Body of pancreas (tissue), 4 donors: ENCODE results near the gene TTYH2. TPM values are rescaled to one million over a fixed set of nuclear protein-coding genes. Genes with fewer than 3 reads are reported as not detected.

ENCODE experiments used
- ATAC-seq: fragments of 150-250 bp; one replicate; pipeline ENCODE4 v1.9.1; 2016
- DNase-seq, 4 donors: peaks; one replicate each; pipeline ENCODE4 v3.0.0-alpha.2; 2019
- H3K27ac ChIP-seq, 4 donors: fragments of 200-600 bp; sonication (generic); 1 replicate in 3 of 4; 2 replicates in 1 of 4; pipeline versions ENCODE4 v1.5.1 to v1.6.1; 2016 to 2019; ENCODE audit warnings: mild to moderate bottlenecking in 1 of 4, mixed read lengths in 1 of 4, moderate library complexity in 1 of 4
- H3K27me3 ChIP-seq, 2 donors: fragments of 200-600 bp; sonication (generic); one replicate each; pipeline ENCODE4 v1.6.0; 2016; ENCODE audit warnings: mild to moderate bottlenecking in 1 of 2
- H3K36me3 ChIP-seq, 2 donors: fragments of 200-600 bp; sonication (generic); replicated peaks in 1 of 2; 2 replicates each; pipeline ENCODE4 v1.5.1; 2016; ENCODE audit warnings: low read depth in 2 of 2; ENCODE audit not compliant: insufficient read depth in 1 of 2
- H3K4me1 ChIP-seq: fragments of 200-600 bp; sonication (generic); one replicate; pipeline ENCODE4 v1.6.0; 2016
- H3K4me3 ChIP-seq, 2 donors: fragments of 200-600 bp; sonication (generic); 1 replicate in 1 of 2; 2 replicates in 1 of 2; pipeline ENCODE4 v1.5.1; 2016 to 2019
- H3K9me3 ChIP-seq, 3 donors: fragments of 200-600 bp; sonication (generic); 1 replicate in 2 of 3; 2 replicates in 1 of 3; pipeline ENCODE4 v1.5.1; 2016
- CTCF ChIP-seq, 7 experiments: fragments of 450-650 bp in 4 of 7; fragments of 200-600 bp in 3 of 7; sonication (generic) in 3 of 7; IDR thresholded peaks; one replicate each; pipeline ENCODE4 v1.5.1; 2016 to 2019; ENCODE audit warnings: antibody characterized with exemption in 7 of 7
- POLR2A ChIP-seq, 3 donors: fragments of 450-650 bp; IDR thresholded peaks; one replicate each; pipeline ENCODE4 v1.6.1; 2016; ENCODE audit warnings: antibody characterized with exemption in 3 of 3, mild to moderate bottlenecking in 2 of 3
- WGBS, 2 donors: methylation state at CpG; one replicate each; pipeline ENCODE4 v1.1.5; 2017; 5-methylcytosine and 5-hydroxymethylcytosine counted together
- intact Hi-C: fragments of 100-400 bp; cut with DNase I; formaldehyde crosslinking; loops from one replicate; pipeline ENCODE4 v1.15.1; 2023
- total RNA-seq, 2 donors: library from RNA; depleted of rRNA; stranded (reverse); fragments of >200 nt; gene quantifications; one replicate each; pipeline ENCODE4 v1.1.0, GENCODE V29; 2016

TTYH2 gene
- total RNA-seq, 2 donors from 2014 or later, result 8.0 to 14.8 TPM

DNA sequence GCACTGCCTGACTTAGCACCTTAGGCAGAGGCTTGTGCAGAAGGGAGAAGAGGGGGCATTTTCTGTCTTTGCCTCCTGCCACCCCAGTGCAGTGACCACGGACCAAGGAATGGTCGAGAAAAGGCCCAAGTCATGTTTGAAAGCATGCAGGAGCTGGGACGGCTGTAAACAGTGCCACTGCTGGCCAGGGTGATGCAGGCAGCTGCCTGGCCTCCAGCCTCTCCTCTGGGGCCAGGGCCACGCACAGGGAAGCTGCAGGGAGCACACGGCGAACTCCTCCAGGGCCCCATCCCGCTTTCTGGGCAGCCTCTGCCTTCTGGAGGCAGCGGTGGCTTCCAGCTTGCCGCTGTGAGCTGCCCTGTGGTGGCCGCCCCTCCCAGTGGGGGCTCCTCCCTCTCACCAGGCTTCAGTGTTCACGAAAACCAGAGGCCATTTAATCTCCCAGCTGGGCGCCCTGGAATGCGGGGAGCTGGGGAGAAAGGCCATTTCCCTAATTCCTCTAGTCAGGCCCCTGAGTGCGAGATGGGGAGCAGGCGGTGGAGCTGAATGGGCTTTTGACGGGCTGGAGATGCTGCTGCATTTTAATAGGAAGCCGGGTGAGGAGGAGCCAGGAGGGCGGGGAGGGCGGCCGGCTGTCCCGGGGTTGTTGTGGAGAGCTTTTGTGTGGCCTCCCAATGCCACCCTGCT, 31.9 kb downstream of the TTYH2 start:
- no peak for TF ChIP-seq CTCF (IDR thresholded peaks at IDR 0.05)
- TF ChIP-seq POLR2A (IDR thresholded peaks at IDR 0.05), result no peak
- intact Hi-C loops, result no loop called here
- 81 to 84% methylated on average over 13 to 17 of the region's 21 CpGs for WGBS, 2 donors
- no peak overlapping the region for H3K4me3 ChIP-seq
- ATAC-seq, result no peak
- no peaks in the 10 kb centered on the region for H3K9me3 ChIP-seq
- H3K36me3 ChIP-seq, result no peaks in the 10 kb centered on the region
- no peaks in the 10 kb centered on the region for H3K27me3 ChIP-seq
- H3K4me1 ChIP-seq, result no peaks in the 10 kb centered on the region
- no peak for DNase-seq
- H3K27ac ChIP-seq, result no peak overlapping the region

- H3K4me3 ChIP-seq, result no peak overlapping the region
- no peak overlapping the region for H3K27ac ChIP-seq
- WGBS, 2 donors, result 77 to 80% methylated on average over 4 to 5 of the region's 5 CpGs
- DNase-seq, result no peak
- no peak for ATAC-seq
- no peaks in the 10 kb centered on the region for H3K4me1 ChIP-seq
- intact Hi-C loops, result no loop called here
- no peaks in the 10 kb centered on the region for H3K27me3 ChIP-seq
- H3K36me3 ChIP-seq, result no peaks in the 10 kb centered on the region
- no peak for TF ChIP-seq POLR2A (IDR thresholded peaks at IDR 0.05)
- TF ChIP-seq CTCF (IDR thresholded peaks at IDR 0.05), result no peak
- no peaks in the 10 kb centered on the region for H3K9me3 ChIP-seq
Observed at GRCh38 chr17:74245871-74246270, 32.5 kb downstream of the TTYH2 start.

GRCh38 chr17:74249590-74250270, 36.4 kb downstream of the TTYH2 start:
- Histone ChIP-seq H3K4me1 (no peaks in the 10 kb centered on the region), H3K9me3 (no peaks in the 10 kb centered on the region), H3K36me3 (no peaks in the 10 kb centered on the region), H3K27ac (no peak overlapping the region), H3K27me3 (no peaks in the 10 kb centered on the region), H3K4me3 (no peak overlapping the region)
- intact Hi-C loops, result no loop called here
- no peak for DNase-seq
- WGBS, 2 donors, result 83 to 87% methylated on average over 11 to 12 of the region's 17 CpGs
- TF ChIP-seq POLR2A (IDR thresholded peaks at IDR 0.05) (no peak), CTCF (IDR thresholded peaks at IDR 0.05) (no peak)
- ATAC-seq, result no peak

GRCh38 chr17:74250324-74250995, 37.1 kb downstream of the TTYH2 start:
- Histone ChIP-seq H3K27ac (no peak overlapping the region), H3K4me3 (no peak overlapping the region), H3K9me3 (no peaks in the 10 kb centered on the region), H3K4me1 (no peaks in the 10 kb centered on the region), H3K27me3 (no peaks in the 10 kb centered on the region), H3K36me3 (no peaks in the 10 kb centered on the region)
- intact Hi-C loops, result no loop called here
- DNase-seq (no peak), ATAC-seq (no peak)
- WGBS, 2 donors, result 79 to 87% methylated on average over 10 to 12 of the region's 12 CpGs
- no peak for TF ChIP-seq POLR2A (IDR thresholded peaks at IDR 0.05)
- no peak for TF ChIP-seq CTCF (IDR thresholded peaks at IDR 0.05)
